Lung (tissue), 16 donors: ENCODE measurements around the gene NMUR1. TPM values are rescaled to one million over a fixed set of nuclear protein-coding genes. Genes with fewer than 3 reads are reported as not detected.
"Not testable (repeated sequence)": the region's sequence is repeated elsewhere in the genome, so short reads cannot be mapped to it uniquely, and the experiment has no call there.

Source experiments
- ATAC-seq: fragments of 200-7000 bp; cut with Tn5 transposase; one replicate; pipeline ENCODE4 v1.9.1; 2020; ENCODE audit warnings: moderate number of reproducible peaks; ENCODE audit not compliant: insufficient read depth, low FRiP score
- DNase-seq, 3 donors: peaks; one replicate each; pipeline ENCODE4 v3.0.0-alpha.2; 2013 to 2017
- H3K27ac ChIP-seq, 2 donors: one replicate each; pipeline ENCODE4 v1.5.1; 2013; ENCODE audit warnings: mild to moderate bottlenecking in 2 of 2, moderate library complexity in 2 of 2, control low read depth in 1 of 2, inconsistent platforms in 1 of 2, low read depth in 1 of 2, low read length in 1 of 2
- H3K27me3 ChIP-seq, 3 donors: one replicate each; pipeline ENCODE4 v1.5.1; 2013; ENCODE audit warnings: low read length in 2 of 3; ENCODE audit not compliant: control insufficient read depth in 3 of 3, insufficient read depth in 3 of 3
- H3K36me3 ChIP-seq, 4 donors: one replicate each; pipeline ENCODE4 v1.5.1; 2013; ENCODE audit warnings: low read length in 4 of 4, mild to moderate bottlenecking in 1 of 4, moderate library complexity in 1 of 4; ENCODE audit not compliant: control insufficient read depth in 4 of 4, insufficient read depth in 4 of 4
- H3K4me1 ChIP-seq, 5 donors: one replicate each; pipeline ENCODE4 v1.5.1; 2013; ENCODE audit warnings: low read length in 5 of 5, mild to moderate bottlenecking in 2 of 5, moderate library complexity in 1 of 5; ENCODE audit not compliant: control insufficient read depth in 5 of 5, insufficient read depth in 5 of 5
- H3K4me3 ChIP-seq: one replicate; pipeline ENCODE4 v1.5.1; 2013; ENCODE audit warnings: mild to moderate bottlenecking, control low read depth, moderate library complexity
- H3K9ac ChIP-seq, 2 donors: one replicate each; pipeline ENCODE4 v1.5.1; 2013; ENCODE audit warnings: low read length in 2 of 2, control low read depth in 1 of 2; ENCODE audit not compliant: insufficient read depth in 1 of 2
- H3K9me3 ChIP-seq, 4 donors: one replicate each; pipeline ENCODE4 v1.5.1; 2013; ENCODE audit warnings: low read length in 3 of 4, mild to moderate bottlenecking in 1 of 4, moderate library complexity in 1 of 4; ENCODE audit not compliant: control insufficient read depth in 4 of 4, insufficient read depth in 3 of 4
- CTCF ChIP-seq: IDR thresholded peaks from 2 replicates; pipeline ENCODE4 v1.5.1; 2012; ENCODE audit warnings: mild to moderate bottlenecking; ENCODE audit errors: control extremely low read depth, extremely low read depth
- WGBS, 2 donors: extraction: QIAGEN DNeasy Blood & Tissue Kit; methylation state at CpG; one replicate each; pipeline ENCODE4 v1.1.7; 2013; 5-methylcytosine and 5-hydroxymethylcytosine counted together
- long read RNA-seq, 5 donors: transcript quantifications; one replicate each; lab custom pipeline, GENCODE V29; 2026
- polyA plus RNA-seq, 2 donors: library from polyadenylated mRNA; stranded (reverse); fragments of 200-250 nt; gene quantifications; one replicate each; pipeline ENCODE4 v1.2.1, GENCODE V29; 2013
- total RNA-seq, 2 donors: library from RNA; depleted of rRNA in 1 of 2; stranded (reverse); fragments of >200 nt in 1 of 2; gene quantifications; one replicate each; pipeline ENCODE4 v1.2.1, GENCODE V29; 2014 to 2021
- donor health status: control.
- donor health status: control.
- donor health status: Bipolar disorder and iron deficiency.
- donor health status: healthy.
- donor health status: DM: yes; HTN: yes; CAD: no.

The NMUR1 gene, protein sequence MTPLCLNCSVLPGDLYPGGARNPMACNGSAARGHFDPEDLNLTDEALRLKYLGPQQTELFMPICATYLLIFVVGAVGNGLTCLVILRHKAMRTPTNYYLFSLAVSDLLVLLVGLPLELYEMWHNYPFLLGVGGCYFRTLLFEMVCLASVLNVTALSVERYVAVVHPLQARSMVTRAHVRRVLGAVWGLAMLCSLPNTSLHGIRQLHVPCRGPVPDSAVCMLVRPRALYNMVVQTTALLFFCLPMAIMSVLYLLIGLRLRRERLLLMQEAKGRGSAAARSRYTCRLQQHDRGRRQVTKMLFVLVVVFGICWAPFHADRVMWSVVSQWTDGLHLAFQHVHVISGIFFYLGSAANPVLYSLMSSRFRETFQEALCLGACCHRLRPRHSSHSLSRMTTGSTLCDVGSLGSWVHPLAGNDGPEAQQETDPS
- total RNA-seq (1 to 10 TPM in 1 of 2 donors, under 1 TPM in 1; 0.65 to 1.2 TPM), polyA plus RNA-seq (under 1 TPM; 0.72 to 0.89 TPM)
- long read RNA-seq, donor 1, result 0 reads
- long read RNA-seq, donor 2, result 0 reads
- long read RNA-seq, donor 3, result 0 reads
- long read RNA-seq, donor 4, result 0 reads
- long read RNA-seq, donor 5, partial matches to known transcripts, result 0 of 1 reads
- long read RNA-seq, donor 5, other reads (novel, unspliced or antisense), result 0 of 1 reads

- H3K27ac ChIP-seq, result peak within 1 kb of the TSS in 1 of 2 donors; percentile 57
- no peaks in the 10 kb centered on the region for H3K36me3 ChIP-seq
- H3K4me3 ChIP-seq, result peak within 1 kb of the TSS; percentile 47
- DNase-seq (peak; percentile 39 to 62 (median 57)), ATAC-seq (peak; percentile 43)
- 13 to 21% methylated on average over 74 to 85 of the region's 85 CpGs for WGBS, 2 donors
- H3K9me3 ChIP-seq, result no peaks in the 10 kb centered on the region
- peaks cover 0 to 27% (median 4%) of the 10 kb centered on the region in 5 donors for H3K4me1 ChIP-seq
- TF ChIP-seq CTCF, result peak; percentile 81
- H3K27me3 ChIP-seq, result peaks cover 0 to 6% (median 2%) of the 10 kb centered on the region in 3 donors
- no peak within 1 kb of the TSS for H3K9ac ChIP-seq
These were observed at the start of gene NMUR1 for GRCh38 chr2:231530099-231531011. Gene NMUR1 (minus strand): TSS chr2:231530445. CDS start chr2:231530361, 84 bp downstream.

GRCh38 chr2:231579560-231579959, 49.3 kb upstream of the NMUR1 start:
- no peaks in the 10 kb centered on the region for H3K36me3 ChIP-seq
- peaks cover 0 to 2% (median 0%) of the 10 kb centered on the region in 4 donors for H3K9me3 ChIP-seq
- ATAC-seq (no peak), DNase-seq (no peak)
- H3K4me1 ChIP-seq, result no peaks in the 10 kb centered on the region
- WGBS, 2 donors, result 94 to 95% methylated on average over 3 of the region's 3 CpGs
- no peaks in the 10 kb centered on the region for H3K27me3 ChIP-seq
- no peak overlapping the region for H3K9ac ChIP-seq
- TF ChIP-seq CTCF, result no peak
- H3K27ac ChIP-seq, result no peak overlapping the region
- no peak overlapping the region for H3K4me3 ChIP-seq

DNA sequence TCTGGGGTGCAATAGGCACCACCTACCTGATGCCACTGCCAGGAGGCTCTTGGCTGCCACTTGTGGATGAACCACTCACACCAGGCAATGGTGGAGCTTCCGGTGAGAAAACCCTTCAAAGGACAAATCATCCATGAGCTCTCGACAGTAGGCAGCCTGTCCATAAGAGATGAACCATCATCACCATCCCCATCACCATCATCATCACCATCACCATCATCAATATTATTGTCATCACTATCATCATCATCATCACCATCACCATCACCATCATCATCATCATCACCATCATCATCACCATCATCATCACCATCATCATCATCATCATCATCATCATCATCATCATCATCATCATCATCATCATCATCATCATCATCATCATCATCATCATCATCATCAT, 48.4 kb upstream of the NMUR1 start:
- not testable (repeated sequence) for DNase-seq, H3K9ac ChIP-seq, H3K27ac ChIP-seq, H3K4me1 ChIP-seq, ATAC-seq, H3K4me3 ChIP-seq, H3K9me3 ChIP-seq, H3K36me3 ChIP-seq, H3K27me3 ChIP-seq
- 96 to 100% methylated on average over 2 of the region's 2 CpGs for WGBS, 2 donors
